HS-27A (cell line): Measurements from ENCODE around the gene CLECL1.
"Not testable (repeated sequence)": the region's sequence is repeated elsewhere in the genome, so short reads cannot be mapped to it uniquely, and the experiment has no call there.

Source experiments
- DNase-seq: peaks from one replicate; pipeline ENCODE4 v3.0.0-alpha.2; 2012; ENCODE audit warnings: low read depth, missing footprints

Gene CLECL1

GRCh38 chr12:9695150-9695549, 37.7 kb downstream of the CLECL1 start:
- not testable (repeated sequence) for DNase-seq

- no peak for DNase-seq
Observed at GRCh38 chr12:9694241-9694640, 38.7 kb downstream of the CLECL1 start.

- DNase-seq = no peak
Observed at GRCh38 chr12:9692909-9693308, 40.0 kb downstream of the CLECL1 start.

DNA sequence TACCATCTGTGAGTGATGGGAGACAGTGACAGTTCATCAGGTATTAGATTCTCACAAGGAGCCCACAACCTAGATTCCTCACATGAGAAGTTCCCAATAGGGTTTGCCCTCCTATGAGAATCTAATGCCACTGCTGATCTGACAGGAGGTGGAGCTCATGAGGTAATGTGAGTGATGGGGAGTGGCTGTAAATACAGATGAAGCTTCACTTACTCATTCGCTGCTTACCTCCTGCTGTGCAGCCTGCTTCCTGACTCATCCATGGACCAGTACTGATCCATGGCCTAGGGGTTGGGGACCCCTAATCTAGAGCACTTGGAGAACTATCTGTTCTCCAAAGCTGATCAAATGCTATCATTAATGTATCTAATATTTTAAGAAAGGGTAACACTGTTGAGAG, 45.7 kb downstream of the CLECL1 start:
- DNase-seq = no peak

- no peak for DNase-seq
Observed at GRCh38 chr12:9685915-9686314, 47.0 kb downstream of the CLECL1 start.

GRCh38 chr12:9685366-9685765, 47.5 kb downstream of the CLECL1 start:
- DNase-seq = not testable (repeated sequence)

DNA sequence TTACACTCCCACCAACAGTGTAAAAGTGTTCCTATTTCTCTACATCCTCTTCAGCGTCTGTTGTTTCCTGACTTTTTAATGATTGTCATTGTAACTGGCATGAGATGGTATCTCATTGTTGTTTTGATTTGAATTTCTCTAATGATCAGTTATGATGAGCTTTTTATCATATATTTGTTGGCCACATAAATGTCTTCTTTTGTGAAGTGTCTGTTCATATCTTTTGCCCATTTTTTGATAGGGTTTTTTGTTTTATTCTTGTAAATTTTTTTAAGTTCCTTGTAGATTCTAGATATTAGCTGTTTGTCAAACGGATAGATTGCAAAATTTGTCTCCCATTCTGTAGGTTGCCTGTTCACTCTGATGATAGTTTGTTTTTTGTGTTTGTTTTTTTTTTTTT, 49.9 kb downstream of the CLECL1 start:
- DNase-seq = not testable (repeated sequence)

- DNase-seq = not testable (repeated sequence)
Observed at GRCh38 chr12:9682508-9682907, 50.4 kb downstream of the CLECL1 start.

GRCh38 chr12:9674226-9674590, 58.7 kb downstream of the CLECL1 start:
- no peak for DNase-seq

DNA sequence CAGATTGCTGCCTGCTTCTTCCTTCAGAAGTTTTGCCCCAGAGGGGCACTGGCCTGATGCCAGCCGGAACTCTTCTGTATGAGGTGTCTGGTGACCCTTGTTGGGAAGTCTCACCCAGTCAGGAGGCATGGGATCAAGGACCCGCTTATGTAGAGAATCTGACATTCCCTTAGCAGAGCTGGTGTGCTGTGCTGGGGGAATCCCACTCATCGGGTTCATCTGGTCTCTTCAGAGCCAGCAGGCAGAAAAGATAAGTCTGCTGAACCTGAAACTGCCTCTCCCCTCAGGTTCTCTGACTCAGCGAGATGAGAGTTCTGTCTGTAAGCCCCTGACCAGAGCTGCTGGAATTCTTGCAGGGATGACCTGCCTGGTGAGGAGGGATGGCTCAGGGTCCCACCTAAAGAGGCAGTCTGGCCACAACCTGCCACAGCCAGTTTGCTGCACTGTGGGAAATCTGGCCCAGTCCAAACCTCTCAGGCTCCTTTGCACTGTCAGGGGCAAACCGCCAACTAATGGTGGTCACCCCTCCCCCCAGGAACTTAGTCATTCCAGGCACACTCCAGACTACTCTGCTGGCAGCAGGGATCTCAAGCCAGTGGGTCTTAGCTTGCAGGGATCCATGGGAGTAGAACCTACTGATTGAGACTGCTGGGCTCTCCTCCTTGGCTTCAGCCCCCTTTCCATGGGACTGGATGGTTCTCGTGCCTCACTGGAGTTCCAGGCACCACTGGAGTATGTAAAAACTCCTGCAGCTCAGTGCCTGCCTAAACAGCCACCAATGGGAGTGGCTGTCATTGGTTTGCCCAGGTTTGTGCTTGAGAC, 59.3 kb downstream of the CLECL1 start:
- DNase-seq = peak; percentile 86
